ENCODE data around the gene CD28. TPM values are rescaled to one million over a fixed set of nuclear protein-coding genes. Genes with fewer than 3 reads are reported as not detected.

CD28 gene
- total RNA-seq, 4 donors from 2014 or later: 0.22 to 13.8 (median 0.60) TPM

DNA sequence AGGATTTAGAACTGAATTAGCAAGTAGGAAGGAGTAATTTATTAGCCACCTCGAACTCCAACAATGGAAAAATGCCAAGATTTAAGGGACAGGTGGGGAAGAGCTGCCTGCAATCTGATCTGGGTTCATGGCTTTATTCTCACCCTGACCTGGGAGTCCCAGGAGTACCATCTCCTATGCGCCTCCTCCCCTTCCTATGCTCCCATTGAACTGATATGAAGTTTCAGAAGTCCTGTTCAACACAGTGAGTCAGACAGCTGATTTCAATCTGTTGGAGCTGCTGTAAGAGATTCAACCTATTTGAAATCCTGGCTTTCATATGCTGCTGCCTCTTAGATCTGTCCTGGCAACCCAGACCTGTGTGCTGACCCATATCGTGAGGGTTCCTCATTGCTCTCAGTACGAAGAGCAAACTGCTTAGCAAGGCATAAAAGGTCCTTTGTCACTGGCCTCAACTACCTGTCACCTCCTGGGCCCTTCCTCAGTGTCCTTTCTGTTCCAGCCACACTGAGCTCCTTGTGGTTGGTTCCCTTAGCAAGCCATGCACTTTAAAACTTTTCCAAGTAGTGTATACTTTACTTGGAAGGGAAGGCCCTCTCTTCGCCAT is 15.9 kb upstream of the CD28 start:
- Histone ChIP-seq H3K36me3 (no peaks in the 10 kb centered on the region), H3K9me3 (no peaks in the 10 kb centered on the region), H3K4me3 (no peak overlapping the region), H3K27me3 (no peaks in the 10 kb centered on the region), H3K4me1 (peaks cover 0 to 86% (median 35%) of the 10 kb centered on the region in 4 donors), H3K27ac (peak overlapping the region in 1 of 4 donors; percentile 39)
- no peak for DNase-seq (ENCODE audit: low spot score in 2 of 2)
- TF ChIP-seq, protein P1, sequence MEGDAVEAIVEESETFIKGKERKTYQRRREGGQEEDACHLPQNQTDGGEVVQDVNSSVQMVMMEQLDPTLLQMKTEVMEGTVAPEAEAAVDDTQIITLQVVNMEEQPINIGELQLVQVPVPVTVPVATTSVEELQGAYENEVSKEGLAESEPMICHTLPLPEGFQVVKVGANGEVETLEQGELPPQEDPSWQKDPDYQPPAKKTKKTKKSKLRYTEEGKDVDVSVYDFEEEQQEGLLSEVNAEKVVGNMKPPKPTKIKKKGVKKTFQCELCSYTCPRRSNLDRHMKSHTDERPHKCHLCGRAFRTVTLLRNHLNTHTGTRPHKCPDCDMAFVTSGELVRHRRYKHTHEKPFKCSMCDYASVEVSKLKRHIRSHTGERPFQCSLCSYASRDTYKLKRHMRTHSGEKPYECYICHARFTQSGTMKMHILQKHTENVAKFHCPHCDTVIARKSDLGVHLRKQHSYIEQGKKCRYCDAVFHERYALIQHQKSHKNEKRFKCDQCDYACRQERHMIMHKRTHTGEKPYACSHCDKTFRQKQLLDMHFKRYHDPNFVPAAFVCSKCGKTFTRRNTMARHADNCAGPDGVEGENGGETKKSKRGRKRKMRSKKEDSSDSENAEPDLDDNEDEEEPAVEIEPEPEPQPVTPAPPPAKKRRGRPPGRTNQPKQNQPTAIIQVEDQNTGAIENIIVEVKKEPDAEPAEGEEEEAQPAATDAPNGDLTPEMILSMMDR (IDR thresholded peaks at IDR 0.05): no peak
- no peak for TF ChIP-seq POLR2A (IDR thresholded peaks at IDR 0.05)
- TF ChIP-seq EP300 (IDR thresholded peaks at IDR 0.05): no peak
- 75 to 83% methylated on average over 5 of the region's 5 CpGs for WGBS, 2 donors

DNA sequence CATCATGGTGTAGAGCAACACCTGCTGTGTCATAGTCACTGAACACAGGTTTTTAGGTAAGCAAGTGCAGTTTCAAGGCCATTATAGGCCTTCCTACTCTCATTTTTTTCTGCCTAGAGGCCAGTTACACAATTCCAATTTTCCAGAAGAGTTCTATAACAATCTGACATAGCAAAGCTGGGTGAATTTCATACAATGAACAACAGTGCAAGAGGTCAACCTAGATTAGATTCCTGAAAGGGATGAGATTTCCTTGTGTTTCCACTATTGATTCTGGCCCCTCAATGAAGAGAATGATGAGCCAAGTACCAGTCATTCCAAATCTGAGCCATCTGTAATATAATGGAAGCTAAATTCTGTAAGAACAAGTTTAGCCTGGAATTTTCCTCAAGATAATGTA is 15.3 kb upstream of the CD28 start:
- TF ChIP-seq POLR2A (IDR thresholded peaks at IDR 0.05) (no peak), EP300 (IDR thresholded peaks at IDR 0.05) (no peak)
- TF ChIP-seq, protein P1 (IDR thresholded peaks at IDR 0.05): no peak
- H3K27ac ChIP-seq: peak overlapping the region in 2 of 4 donors; percentile 9 to 39

DNA sequence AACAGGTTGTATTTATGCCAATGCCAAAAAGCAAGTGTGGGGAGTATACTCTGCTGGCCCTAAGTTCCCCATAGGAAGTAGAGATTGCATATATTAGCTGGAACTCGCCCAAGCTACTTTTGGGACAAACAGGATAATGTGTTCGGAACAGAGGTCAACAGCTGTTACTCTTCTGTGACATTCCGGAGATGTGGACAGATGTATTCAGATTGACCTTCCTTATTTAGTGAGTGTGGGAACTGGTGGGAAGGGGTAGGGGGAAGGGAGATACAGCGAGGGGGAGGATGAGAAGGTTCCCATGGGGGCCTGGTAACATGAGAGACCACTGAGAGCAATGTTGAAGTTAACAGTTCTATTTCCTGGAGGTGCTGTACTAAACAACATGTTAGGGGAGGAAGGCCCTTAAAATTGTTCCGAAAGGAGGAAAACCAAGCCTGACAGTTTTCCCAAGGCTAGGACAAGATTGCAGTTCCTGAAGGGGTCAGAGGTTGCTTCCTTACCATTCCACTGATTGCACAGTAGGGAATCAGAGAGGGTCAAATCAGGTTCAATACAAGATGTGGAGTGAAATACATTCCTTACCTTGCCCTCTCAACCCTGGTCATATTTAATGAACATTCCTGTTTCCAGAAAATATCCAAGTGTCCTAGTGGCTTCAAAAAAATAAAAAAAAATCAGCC is 14.3 kb upstream of the CD28 start:
- peak in 1 of 2 donors; percentile 63 for DNase-seq (ENCODE audit: low spot score in 2 of 2)
- Histone ChIP-seq H3K9me3 (no peaks in the 10 kb centered on the region), H3K4me3 (no peak overlapping the region), H3K27ac (peak overlapping the region in 3 of 4 donors; percentile 0 to 29 (median 23)), H3K27me3 (no peaks in the 10 kb centered on the region), H3K36me3 (no peaks in the 10 kb centered on the region), H3K4me1 (peaks cover 0 to 70% (median 29%) of the 10 kb centered on the region in 4 donors)
- WGBS, 2 donors: 52 to 73% methylated on average over 5 of the region's 5 CpGs
- no peak for TF ChIP-seq POLR2A (IDR thresholded peaks at IDR 0.05)
- peak in 1 of 2 donors; percentile 68 for TF ChIP-seq EP300 (IDR thresholded peaks at IDR 0.05)
- TF ChIP-seq, protein P1 (IDR thresholded peaks at IDR 0.05): no peak

More for the DNA sequence above, 15.3 kb upstream of the CD28 start:
- Histone ChIP-seq H3K9me3 (no peaks in the 10 kb centered on the region), H3K36me3 (no peaks in the 10 kb centered on the region), H3K27me3 (no peaks in the 10 kb centered on the region), H3K4me1 (peaks cover 0 to 80% (median 33%) of the 10 kb centered on the region in 4 donors), H3K4me3 (no peak overlapping the region)
- DNase-seq (ENCODE audit: low spot score in 2 of 2): no peak

DNA sequence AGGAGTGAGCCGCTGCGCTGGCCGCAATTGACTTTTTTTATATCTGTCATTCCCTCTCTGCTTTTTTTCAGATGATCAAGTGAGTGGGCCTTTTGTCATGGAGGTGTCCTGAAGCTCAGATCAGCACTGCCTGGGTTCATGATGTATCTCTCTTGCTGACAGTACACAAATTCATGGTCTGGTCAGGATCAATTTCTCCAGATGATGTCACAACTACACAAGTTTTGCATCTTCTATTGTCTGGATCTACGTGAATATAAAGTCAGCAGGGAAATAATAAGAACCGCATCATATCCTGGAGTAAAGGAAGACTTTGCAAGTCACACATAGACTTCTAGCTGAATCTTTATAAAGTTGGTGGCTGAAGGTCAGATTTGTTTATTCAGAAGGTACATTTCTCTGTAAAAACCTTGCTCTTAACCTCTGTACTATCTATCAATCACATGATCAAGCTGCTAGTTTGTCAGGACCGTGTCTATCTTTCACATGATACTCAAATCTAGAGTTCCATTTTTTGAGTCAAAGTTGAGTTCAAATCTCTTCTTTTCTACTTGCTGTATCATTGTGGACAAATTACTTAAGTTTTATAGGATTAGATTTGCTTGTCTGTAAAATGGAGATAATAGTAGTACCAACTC is 13.1 kb upstream of the CD28 start:
- no peaks in the 10 kb centered on the region for H3K36me3 ChIP-seq
- no peaks in the 10 kb centered on the region for H3K27me3 ChIP-seq
- no peak overlapping the region for H3K4me3 ChIP-seq
- peaks cover 0 to 58% (median 23%) of the 10 kb centered on the region in 4 donors for H3K4me1 ChIP-seq
- no peaks in the 10 kb centered on the region for H3K9me3 ChIP-seq
- WGBS, 2 donors: 92 to 93% methylated on average over 6 of the region's 6 CpGs
- no peak overlapping the region for H3K27ac ChIP-seq
- TF ChIP-seq, protein P1 (IDR thresholded peaks at IDR 0.05): no peak
- TF ChIP-seq EP300 (IDR thresholded peaks at IDR 0.05) (no peak), POLR2A (IDR thresholded peaks at IDR 0.05) (no peak)
- no peak for DNase-seq (ENCODE audit: low spot score in 2 of 2)

DNA sequence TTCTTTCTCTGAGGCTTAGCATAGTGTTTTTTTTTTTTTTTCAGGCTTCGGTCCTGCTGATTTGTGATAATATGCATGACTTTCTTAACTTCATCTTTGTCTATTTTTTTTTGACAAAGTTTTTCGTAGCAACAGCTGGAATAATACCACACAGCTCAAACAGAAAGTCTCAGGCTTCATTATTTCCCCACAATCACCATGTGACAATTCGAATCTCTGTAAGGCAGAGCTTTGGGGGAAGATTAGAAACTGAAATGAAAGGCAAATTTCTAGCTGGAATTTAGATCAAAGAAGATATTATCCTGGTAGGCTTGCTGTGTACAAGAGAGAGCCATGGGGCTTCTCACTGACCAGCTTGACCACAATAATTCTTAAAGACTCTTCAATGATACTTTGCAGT is 12.2 kb upstream of the CD28 start:
- Histone ChIP-seq H3K27ac (no peak overlapping the region), H3K36me3 (no peaks in the 10 kb centered on the region), H3K9me3 (no peaks in the 10 kb centered on the region), H3K27me3 (no peaks in the 10 kb centered on the region), H3K4me3 (no peak overlapping the region), H3K4me1 (peaks cover 0 to 50% (median 16%) of the 10 kb centered on the region in 4 donors)
- DNase-seq (ENCODE audit: low spot score in 2 of 2): no peak
- TF ChIP-seq EP300 (IDR thresholded peaks at IDR 0.05) (no peak), POLR2A (IDR thresholded peaks at IDR 0.05) (no peak)
- TF ChIP-seq, protein P1 (IDR thresholded peaks at IDR 0.05): no peak
- WGBS, 2 donors: 47 to 51% methylated on average over 3 of the region's 3 CpGs
